ENCODE data around the gene ABCC11.

The ABCC11 gene

DNA sequence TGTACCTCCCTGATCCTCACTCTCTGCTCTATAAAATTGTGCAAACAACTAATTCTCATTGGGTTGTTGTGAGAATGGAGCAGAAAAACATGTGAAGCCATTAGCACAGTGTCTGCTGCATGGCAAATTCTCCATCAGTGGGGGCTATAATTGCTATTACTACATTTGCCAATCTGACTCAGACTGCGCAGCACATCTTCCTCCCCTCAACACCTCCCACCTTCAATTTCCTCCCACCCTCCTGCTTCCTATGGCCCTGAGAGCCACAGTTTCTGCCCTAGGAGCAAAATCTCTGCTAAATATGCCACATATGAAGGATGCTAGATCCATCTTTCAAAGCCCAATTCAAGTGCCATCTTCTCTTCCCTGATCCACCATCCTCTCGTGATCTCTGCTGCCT, 128.5 kb downstream of the ABCC11 start:
- Histone ChIP-seq H3K36me3 (ENCODE audit: insufficient read depth, low read depth, low read length) (no peaks in the 10 kb centered on the region), H3K27me3 (ENCODE audit: insufficient read depth, low read length) (no peaks in the 10 kb centered on the region), H3K9me3 (ENCODE audit: insufficient read depth, low read depth, low read length) (no peaks in the 10 kb centered on the region), H3K27ac (ENCODE audit: low read length) (no peak overlapping the region), H3K9ac (ENCODE audit: low read depth, low read length) (no peak overlapping the region), H3K4me3 (ENCODE audit: low read length) (no peak overlapping the region), H3K4me1 (ENCODE audit: insufficient read depth, low read length) (no peaks in the 10 kb centered on the region)

DNA sequence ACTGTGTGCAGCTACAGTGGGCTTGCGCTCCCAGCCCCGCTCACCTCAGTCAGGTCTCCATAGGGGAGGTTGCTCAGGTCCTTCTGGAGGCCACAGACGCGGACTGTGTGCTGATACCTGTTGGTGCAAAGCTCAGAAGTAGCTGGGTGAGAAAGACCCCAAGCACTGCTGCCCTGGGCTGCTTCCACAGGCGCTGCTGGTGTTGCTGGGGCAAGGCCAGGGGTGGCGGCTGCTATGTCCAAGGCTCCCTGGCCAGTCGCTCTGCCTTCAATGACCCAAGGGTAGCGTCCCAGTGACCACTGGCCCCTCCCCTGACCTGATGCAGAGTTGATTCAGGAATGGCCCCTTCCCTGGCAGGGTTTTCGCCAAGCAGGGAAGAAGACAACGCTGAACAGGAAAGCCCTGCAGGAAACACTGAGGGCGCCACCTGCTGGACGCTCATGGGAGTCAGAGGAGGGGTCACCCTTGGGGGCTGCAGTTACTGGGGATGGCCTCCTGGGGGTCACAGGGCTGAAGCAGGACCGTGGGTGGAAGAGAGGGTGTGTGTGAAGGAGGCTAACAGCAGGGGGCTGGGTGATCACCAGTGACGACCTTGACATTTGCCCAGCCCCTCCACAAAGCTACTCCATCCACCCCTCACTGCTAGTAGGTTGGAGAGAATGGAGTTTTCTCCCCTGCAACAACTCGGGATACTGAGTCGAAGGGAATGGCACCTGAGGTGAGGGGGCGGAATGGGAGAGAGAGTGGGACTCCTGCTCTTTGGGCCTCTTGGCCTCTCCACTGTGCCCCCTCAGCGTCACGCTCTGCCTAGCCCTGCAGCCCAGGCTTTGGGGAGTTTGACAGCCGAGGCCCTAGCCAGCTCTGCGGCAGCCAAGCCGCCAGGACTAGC, 129.9 kb downstream of the ABCC11 start:
- Histone ChIP-seq H3K4me1 (ENCODE audit: insufficient read depth, low read length) (no peaks in the 10 kb centered on the region), H3K9me3 (ENCODE audit: insufficient read depth, low read depth, low read length) (no peaks in the 10 kb centered on the region), H3K27ac (ENCODE audit: low read length) (no peak overlapping the region), H3K4me3 (ENCODE audit: low read length) (no peak overlapping the region), H3K27me3 (ENCODE audit: insufficient read depth, low read length) (no peaks in the 10 kb centered on the region), H3K9ac (ENCODE audit: low read depth, low read length) (no peak overlapping the region), H3K36me3 (ENCODE audit: insufficient read depth, low read depth, low read length) (no peaks in the 10 kb centered on the region)
